Fibroblast of pulmonary artery (primary cell): ENCODE measurements around the gene TAF6.

Experiments used
- DNase-seq: peaks from one replicate; pipeline ENCODE4 v3.0.0-alpha.2; 2010; ENCODE audit warnings: low read depth
- H3K4me3 ChIP-seq: replicated peaks from 2 replicates; pipeline ENCODE4 v1.5.1; 2011; ENCODE audit warnings: low read depth, mild to moderate bottlenecking, control low read depth, low read length, moderate library complexity
- TF ChIP-seq, protein P1 (sequence below): IDR thresholded peaks from 2 replicates; pipeline ENCODE4 v1.5.1; 2011; ENCODE audit warnings: mild to moderate bottlenecking, control low read depth, low read length, inconsistent platforms; ENCODE audit errors: missing control alignments

TAF6 gene

DNA sequence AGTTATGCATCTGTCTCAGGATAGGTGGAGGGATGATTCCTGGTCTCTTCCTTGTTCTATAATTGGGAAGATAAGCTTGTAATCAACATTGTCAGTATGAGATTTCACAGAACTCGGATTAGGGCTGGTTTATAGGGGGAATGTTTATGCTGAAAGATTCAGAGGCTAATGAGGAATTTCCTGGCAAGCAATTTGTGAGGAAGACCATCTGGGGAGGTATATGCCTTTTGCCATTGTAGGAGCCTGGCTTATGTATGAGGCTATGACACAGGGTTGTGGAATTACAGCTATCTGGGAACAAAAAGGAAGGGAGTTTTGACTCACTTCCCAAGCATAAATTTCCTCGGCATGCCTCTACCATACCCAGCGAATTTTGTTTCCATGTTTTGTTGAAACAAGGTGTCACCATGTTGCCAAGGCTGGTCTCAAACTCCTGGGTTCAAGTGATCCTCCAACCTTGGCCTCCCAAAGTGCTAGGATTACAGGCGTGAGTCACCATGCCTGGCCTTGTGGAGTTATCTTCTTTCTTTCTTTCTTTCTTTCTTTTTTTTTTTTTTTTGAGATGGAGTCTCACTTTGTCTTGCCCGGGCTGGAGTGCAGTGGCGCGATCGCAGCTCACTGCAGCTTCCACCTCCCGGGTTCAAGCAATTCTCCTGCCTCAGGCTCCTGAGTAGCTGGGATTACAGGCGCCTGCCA, 32.0 kb downstream of the TAF6 start:
- TF ChIP-seq, protein P1, sequence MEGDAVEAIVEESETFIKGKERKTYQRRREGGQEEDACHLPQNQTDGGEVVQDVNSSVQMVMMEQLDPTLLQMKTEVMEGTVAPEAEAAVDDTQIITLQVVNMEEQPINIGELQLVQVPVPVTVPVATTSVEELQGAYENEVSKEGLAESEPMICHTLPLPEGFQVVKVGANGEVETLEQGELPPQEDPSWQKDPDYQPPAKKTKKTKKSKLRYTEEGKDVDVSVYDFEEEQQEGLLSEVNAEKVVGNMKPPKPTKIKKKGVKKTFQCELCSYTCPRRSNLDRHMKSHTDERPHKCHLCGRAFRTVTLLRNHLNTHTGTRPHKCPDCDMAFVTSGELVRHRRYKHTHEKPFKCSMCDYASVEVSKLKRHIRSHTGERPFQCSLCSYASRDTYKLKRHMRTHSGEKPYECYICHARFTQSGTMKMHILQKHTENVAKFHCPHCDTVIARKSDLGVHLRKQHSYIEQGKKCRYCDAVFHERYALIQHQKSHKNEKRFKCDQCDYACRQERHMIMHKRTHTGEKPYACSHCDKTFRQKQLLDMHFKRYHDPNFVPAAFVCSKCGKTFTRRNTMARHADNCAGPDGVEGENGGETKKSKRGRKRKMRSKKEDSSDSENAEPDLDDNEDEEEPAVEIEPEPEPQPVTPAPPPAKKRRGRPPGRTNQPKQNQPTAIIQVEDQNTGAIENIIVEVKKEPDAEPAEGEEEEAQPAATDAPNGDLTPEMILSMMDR: no peak
- no peak overlapping the region for H3K4me3 ChIP-seq
- DNase-seq: peak; percentile 98

DNA sequence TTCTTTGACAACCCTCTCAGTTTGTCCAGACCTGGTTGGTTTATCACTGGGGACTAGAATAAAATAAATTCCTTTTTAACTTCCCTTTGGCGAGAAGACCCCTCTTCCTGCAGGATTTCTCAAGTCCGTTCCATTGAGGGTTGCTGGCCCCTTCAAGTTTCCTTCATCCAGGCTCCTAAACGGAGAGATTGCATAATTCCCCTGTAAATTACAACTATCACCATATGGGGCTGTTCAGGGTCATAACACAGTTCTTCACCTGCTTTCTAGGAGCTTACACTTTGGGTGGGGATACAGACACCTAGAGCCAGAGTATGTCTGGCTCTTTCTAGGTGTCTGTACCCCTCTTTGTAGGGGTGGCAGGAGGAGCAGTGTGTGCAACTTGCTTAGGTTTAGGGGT, 33.6 kb downstream of the TAF6 start:
- DNase-seq: no peak
- no peak overlapping the region for H3K4me3 ChIP-seq
- TF ChIP-seq, protein P1: no peak

DNA sequence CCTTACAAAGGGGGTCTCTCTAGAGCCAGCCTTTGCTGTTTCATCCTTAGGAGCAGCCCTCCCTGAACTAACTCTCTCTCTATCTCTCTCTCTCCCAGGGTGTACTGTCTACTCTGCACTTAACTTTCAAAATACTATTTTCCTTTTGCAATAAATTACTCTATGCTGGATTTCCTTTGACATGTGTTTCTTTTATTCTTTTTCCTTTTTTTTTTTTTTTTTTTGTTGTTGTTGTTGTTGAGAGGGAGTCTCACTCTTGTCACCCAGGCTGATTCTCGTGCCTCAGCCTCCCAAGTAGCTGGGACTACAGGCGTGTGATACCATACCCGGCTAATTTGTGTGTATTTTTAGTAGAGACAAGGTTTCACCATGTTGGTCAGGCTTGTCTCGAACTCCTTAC, 36.2 kb downstream of the TAF6 start:
- TF ChIP-seq, protein P1: no peak
- DNase-seq: no peak
- H3K4me3 ChIP-seq: no peak overlapping the region

DNA sequence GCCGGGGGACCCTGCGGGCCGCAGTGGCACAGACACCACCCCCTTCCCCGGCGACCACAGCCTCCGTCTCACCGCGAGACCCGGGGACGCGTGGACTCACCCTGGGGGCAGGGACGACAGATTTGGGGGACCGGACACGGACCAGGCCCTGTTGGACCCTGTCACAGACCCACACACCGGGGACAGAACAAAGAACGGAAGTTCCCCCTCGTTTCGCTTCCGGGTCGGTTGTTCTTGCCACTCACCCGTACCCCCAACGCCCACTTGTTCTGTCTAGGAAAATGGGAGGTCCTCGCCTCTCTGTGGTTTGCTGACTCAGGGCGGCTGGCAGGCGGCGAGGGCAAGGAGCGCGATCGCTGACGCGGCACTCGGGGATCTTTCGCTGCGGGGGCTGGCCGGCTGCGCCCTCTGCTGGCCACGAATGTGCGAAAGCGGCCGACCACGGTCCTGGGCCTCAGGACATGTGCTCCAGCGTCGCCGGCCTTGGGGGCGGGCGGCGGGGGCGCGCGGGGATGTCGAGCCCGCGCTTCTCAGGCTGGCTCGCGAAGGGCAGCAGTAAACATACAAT, 37.5 kb downstream of the TAF6 start, which contains the start of gene ZNF3:
ZNF3 (minus strand) TSS at position 189 of the 568 bp plus-strand sequence. CDS start 4,366 bp downstream, outside the sequence.
- DNase-seq: peak; percentile 99
- peak within 1 kb of the TSS; percentile 96 for H3K4me3 ChIP-seq
- TF ChIP-seq, protein P1: peak; percentile 60

DNA sequence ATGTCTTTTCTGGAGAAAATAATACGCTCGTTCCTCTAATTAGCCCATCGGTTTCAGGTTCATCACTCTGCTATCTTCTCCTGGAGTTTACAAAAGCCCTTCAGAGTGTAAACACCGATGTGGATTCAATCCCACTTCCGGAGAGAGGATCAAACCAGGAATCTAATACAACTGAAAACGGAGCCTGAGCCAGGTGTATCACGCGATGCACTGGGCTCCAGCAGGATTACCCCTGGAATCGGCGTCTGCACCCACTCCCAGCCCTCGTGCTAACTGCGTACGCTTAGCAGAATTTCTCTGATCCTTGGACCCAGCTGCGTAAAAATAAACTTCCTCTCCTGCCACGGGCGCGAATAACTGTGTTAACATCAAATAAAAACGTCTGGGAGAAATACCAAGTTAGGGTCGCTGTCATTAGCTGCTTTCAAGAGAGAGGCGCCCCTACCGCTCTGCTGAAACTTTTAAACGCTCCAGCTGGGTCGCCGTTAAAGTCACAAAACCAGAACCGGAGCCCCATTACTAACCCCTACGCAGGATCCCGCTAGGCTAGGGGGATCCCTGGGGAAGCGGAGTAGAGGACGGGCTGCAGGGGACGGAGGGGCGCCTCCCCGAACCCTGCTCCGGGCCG, 38.1 kb downstream of the TAF6 start:
- peak overlapping the region; percentile 96 for H3K4me3 ChIP-seq
- no peak for DNase-seq

DNA sequence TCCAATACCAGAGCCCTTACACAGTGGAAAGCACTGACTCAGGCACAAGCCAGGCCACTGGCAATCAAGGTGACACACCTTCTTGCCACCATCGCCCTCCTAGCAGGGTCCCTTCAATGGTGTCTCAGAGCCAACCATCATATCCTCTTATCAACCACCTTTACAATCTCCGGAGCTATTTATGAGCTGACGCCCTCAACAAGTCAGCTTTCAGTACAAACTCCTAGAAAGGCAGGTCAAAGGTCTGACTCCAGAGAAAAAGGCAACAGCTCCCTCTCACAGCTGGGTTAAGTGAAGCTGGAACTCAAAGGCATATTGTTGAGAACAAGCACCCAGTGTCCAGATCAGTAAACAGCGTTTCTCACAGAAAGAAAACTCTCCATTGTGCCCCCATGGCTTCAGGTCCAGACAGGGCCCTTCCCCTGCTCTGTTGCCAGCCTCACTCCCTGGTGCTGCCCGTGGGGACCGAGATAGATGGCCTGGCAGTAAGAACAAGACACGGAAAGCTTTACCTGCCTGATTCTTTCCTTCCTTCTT, 40.1 kb downstream of the TAF6 start:
- TF ChIP-seq, protein P1: no peak
- no peak for DNase-seq
- no peak overlapping the region for H3K4me3 ChIP-seq

More for the DNA sequence above, 38.1 kb downstream of the TAF6 start:
- TF ChIP-seq, protein P1: no peak
